Thyroid gland (tissue), 4 donors: ENCODE data around the gene CDH10. TPM values are rescaled to one million over a fixed set of nuclear protein-coding genes. Genes with fewer than 3 reads are reported as not detected.

Source experiments
- DNase-seq, 2 donors: peaks; one replicate each; pipeline ENCODE4 v3.0.0-alpha.2; 2019
- H3K27ac ChIP-seq, 3 donors: fragments of 200-600 bp; sonication (generic); 1 replicate in 2 of 3; 2 replicates in 1 of 3; pipeline ENCODE4 v1.5.1; 2016 to 2019; ENCODE audit warnings: mild to moderate bottlenecking in 1 of 3, moderate library complexity in 1 of 3
- H3K27me3 ChIP-seq: fragments of 200-600 bp; sonication (generic); one replicate; pipeline ENCODE4 v1.5.1; 2019
- H3K36me3 ChIP-seq, 2 donors: fragments of 200-600 bp; sonication (generic); one replicate each; pipeline ENCODE4 v1.5.1; 2016 to 2019
- H3K4me1 ChIP-seq, 2 donors: fragments of 200-600 bp; sonication (generic); one replicate each; pipeline ENCODE4 v1.5.1; 2017 to 2019
- H3K4me3 ChIP-seq, 3 donors: fragments of 200-600 bp; sonication (generic); replicated peaks in 1 of 3; 1 replicate in 2 of 3; 2 replicates in 1 of 3; pipeline ENCODE4 v1.5.1; 2016; ENCODE audit warnings: mild to moderate bottlenecking in 1 of 3
- H3K9me3 ChIP-seq: fragments of 200-600 bp; sonication (generic); one replicate; pipeline ENCODE4 v1.5.1; 2017
- CTCF ChIP-seq, 6 experiments: fragments of 200-600 bp in 3 of 6; fragments of 450-650 bp in 3 of 6; sonication (generic) in 3 of 6; IDR thresholded peaks; one replicate each; pipeline ENCODE4 v1.5.1; 2016 to 2019; ENCODE audit warnings: antibody characterized with exemption in 6 of 6, mild to moderate bottlenecking in 2 of 6, inconsistent platforms in 1 of 6, moderate library complexity in 1 of 6
- POLR2A ChIP-seq, 2 donors: fragments of 450-650 bp; IDR thresholded peaks; one replicate each; pipeline ENCODE4 v1.6.1; 2017; ENCODE audit warnings: antibody characterized with exemption in 2 of 2, mild to moderate bottlenecking in 2 of 2, moderate library complexity in 1 of 2
- WGBS, 2 donors: methylation state at CpG; one replicate each; pipeline ENCODE4 v1.1.5; 2017; 5-methylcytosine and 5-hydroxymethylcytosine counted together
- intact Hi-C: fragments of 100-400 bp; cut with DNase I; formaldehyde crosslinking; loops from one replicate; pipeline ENCODE4 v1.15.1; 2023
- total RNA-seq, 4 donors: library from RNA; depleted of rRNA; stranded (reverse); fragments of >200 nt; gene quantifications; one replicate each; pipeline ENCODE4 v1.2.3, GENCODE V29; 2016

Gene CDH10
- total RNA-seq, 4 donors from 2014 or later: not detected

DNA sequence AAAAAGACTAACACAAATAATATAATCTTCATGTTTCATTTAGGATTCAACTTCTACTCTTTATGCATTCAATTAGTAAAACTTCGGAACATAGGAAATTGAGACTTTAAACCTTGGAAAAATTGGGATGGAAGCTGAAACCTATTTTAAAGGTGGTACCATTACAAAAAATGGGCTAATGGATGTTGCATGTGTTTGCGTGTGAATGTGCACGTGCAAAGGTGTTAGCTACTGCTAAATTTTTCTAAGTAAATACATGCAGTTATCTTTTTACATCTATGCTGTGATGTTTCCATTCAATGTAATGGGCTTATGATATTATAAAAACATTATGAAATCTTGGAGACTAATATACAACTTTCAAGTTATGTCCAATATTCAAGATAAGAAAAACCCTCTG, 134.8 kb downstream of the CDH10 start:
- WGBS, 2 donors: 59 to 83% methylated on average over 3 of the region's 3 CpGs
- TF ChIP-seq POLR2A (IDR thresholded peaks at IDR 0.05) (no peak), CTCF (IDR thresholded peaks at IDR 0.05) (no peak)
- H3K9me3 ChIP-seq: no peaks in the 10 kb centered on the region
- no peaks in the 10 kb centered on the region for H3K4me1 ChIP-seq
- intact Hi-C loops: no loop called here
- no peak for DNase-seq
- no peak overlapping the region for H3K27ac ChIP-seq
- H3K27me3 ChIP-seq: no peaks in the 10 kb centered on the region
- H3K36me3 ChIP-seq: no peaks in the 10 kb centered on the region
- H3K4me3 ChIP-seq: no peak overlapping the region

- no peaks in the 10 kb centered on the region for H3K4me1 ChIP-seq
- no peaks in the 10 kb centered on the region for H3K9me3 ChIP-seq
- H3K27me3 ChIP-seq: no peaks in the 10 kb centered on the region
- DNase-seq: no peak
- no peaks in the 10 kb centered on the region for H3K36me3 ChIP-seq
- no peak overlapping the region for H3K27ac ChIP-seq
- no peak overlapping the region for H3K4me3 ChIP-seq
- TF ChIP-seq POLR2A (IDR thresholded peaks at IDR 0.05) (no peak), CTCF (IDR thresholded peaks at IDR 0.05) (no peak)
- intact Hi-C loops: no loop called here
These were observed 139.5 kb downstream of the CDH10 start for GRCh38 chr5:24505258-24505657.

- no peak overlapping the region for H3K27ac ChIP-seq
- intact Hi-C loops: no loop called here
- no peak for DNase-seq
- no peaks in the 10 kb centered on the region for H3K4me1 ChIP-seq
- no peaks in the 10 kb centered on the region for H3K27me3 ChIP-seq
- H3K9me3 ChIP-seq: no peaks in the 10 kb centered on the region
- TF ChIP-seq CTCF (IDR thresholded peaks at IDR 0.05): no peak
- no peak for TF ChIP-seq POLR2A (IDR thresholded peaks at IDR 0.05)
- no peaks in the 10 kb centered on the region for H3K36me3 ChIP-seq
- 60 to 62% methylated on average over 5 of the region's 5 CpGs for WGBS, 2 donors
- H3K4me3 ChIP-seq: no peak overlapping the region
These were observed 147.1 kb downstream of the CDH10 start for GRCh38 chr5:24497591-24498157.

DNA sequence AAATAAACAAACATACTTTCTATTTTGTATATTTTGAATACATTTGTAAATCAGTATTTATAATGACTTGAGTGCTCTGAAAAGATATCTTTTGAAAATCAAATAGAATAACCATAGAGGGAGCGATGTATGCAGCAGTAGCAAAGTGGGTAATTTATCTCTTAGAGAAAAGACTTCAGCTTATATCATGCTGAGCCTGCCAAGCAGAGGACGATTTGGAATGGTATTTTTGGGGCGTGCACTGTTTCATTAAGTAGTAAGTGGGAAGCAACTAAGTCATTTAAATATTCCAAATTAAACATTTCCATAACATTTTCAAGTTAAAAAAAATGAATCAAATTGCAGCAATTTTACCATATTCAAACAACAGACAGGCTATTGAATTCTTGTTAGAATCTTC, 147.6 kb downstream of the CDH10 start:
- Histone ChIP-seq H3K27me3 (no peaks in the 10 kb centered on the region), H3K4me1 (no peaks in the 10 kb centered on the region), H3K27ac (no peak overlapping the region), H3K4me3 (no peak overlapping the region), H3K36me3 (no peaks in the 10 kb centered on the region), H3K9me3 (no peaks in the 10 kb centered on the region)
- no peak for DNase-seq
- no peak for TF ChIP-seq CTCF (IDR thresholded peaks at IDR 0.05)
- no peak for TF ChIP-seq POLR2A (IDR thresholded peaks at IDR 0.05)
- WGBS, 2 donors: 57 to 72% methylated on average over 3 of the region's 3 CpGs
- intact Hi-C loops: no loop called here

- Histone ChIP-seq H3K27ac (no peak overlapping the region), H3K27me3 (no peaks in the 10 kb centered on the region), H3K9me3 (no peaks in the 10 kb centered on the region), H3K4me3 (no peak overlapping the region), H3K4me1 (no peaks in the 10 kb centered on the region), H3K36me3 (no peaks in the 10 kb centered on the region)
- no peak for DNase-seq
- no peak for TF ChIP-seq POLR2A (IDR thresholded peaks at IDR 0.05)
- TF ChIP-seq CTCF (IDR thresholded peaks at IDR 0.05): no peak
- 46 to 54% methylated on average over 2 of the region's 2 CpGs for WGBS, 2 donors
- intact Hi-C loops: no loop called here
These were observed 148.5 kb downstream of the CDH10 start for GRCh38 chr5:24496268-24496667.
